Mononuclear cell (primary cell): ENCODE results near the gene GNB3. TPM values are rescaled to one million over a fixed set of nuclear protein-coding genes. Genes with fewer than 3 reads are reported as not detected.

Experiments
- H3K27me3 ChIP-seq: 2 replicates; pipeline ENCODE4 v1.6.0; 2011; ENCODE audit warnings: low read length, control low read depth; ENCODE audit not compliant: insufficient read depth
- H3K4me1 ChIP-seq: 2 replicates; pipeline ENCODE4 v1.5.1; 2011; ENCODE audit warnings: mild to moderate bottlenecking, low read length, control low read depth; ENCODE audit not compliant: insufficient read depth
- H3K4me3 ChIP-seq: 2 replicates; pipeline ENCODE4 v1.5.1; 2011; ENCODE audit warnings: mild to moderate bottlenecking, low read length, moderate library complexity
- H3K9me3 ChIP-seq: 2 replicates; pipeline ENCODE4 v1.5.1; 2011; ENCODE audit warnings: low read depth, mild to moderate bottlenecking, control low read depth, low read length
- total RNA-seq: library from RNA; depleted of rRNA; stranded (reverse); fragments of >200 nt; gene quantifications from one replicate; pipeline ENCODE4 v1.2.3, GENCODE V29; 2012

GNB3 gene
- total RNA-seq = 0.21 TPM

DNA sequence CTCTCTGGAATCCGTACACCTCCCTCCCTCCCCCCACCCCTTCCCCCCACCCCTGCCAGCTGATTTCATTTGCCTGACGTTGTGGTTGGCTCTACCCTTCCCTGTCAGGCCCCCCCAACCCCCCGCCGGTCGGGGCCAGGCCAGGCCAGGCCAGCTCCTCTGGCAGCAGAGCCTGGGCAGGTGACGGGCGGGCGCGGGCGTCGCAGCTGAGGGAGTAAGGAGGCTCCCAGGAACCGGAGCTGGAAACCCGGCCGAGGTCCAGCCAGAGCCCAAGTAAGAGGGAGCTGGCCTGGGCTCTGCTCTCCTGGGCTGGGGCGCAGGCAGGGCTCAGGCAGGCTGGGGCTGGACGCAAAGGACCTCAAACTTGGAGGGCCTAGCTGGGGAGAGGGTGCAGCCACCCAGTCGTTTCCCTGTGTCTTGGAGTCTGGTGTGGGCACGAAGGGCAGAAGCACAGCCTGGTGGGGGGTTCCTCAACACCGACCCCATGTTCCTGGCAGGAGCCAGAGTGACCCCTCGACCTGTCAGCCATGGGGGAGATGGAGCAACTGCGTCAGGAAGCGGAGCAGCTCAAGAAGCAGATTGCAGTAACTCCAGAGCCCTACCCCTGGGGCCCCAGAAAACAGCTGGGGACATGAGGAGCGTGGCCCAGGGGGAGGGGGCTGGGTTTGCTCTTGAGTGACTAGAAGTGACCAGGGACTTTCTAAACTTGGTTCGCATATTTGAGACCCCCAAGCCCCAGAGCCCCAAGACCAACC is at the start of gene GNB3:
TSS of gene GNB3 (plus strand) at position 165 of the 755 bp plus-strand sequence. CDS start at position 528, 363 bp downstream.
- Histone ChIP-seq H3K4me3 (no peak within 1 kb of the TSS), H3K27me3 (no peaks in the 10 kb centered on the region), H3K9me3 (no peaks in the 10 kb centered on the region), H3K4me1 (peaks cover under 1% of the 10 kb centered on the region)

GRCh38 chr12:6791931-6792520 is 48.7 kb upstream of the GNB3 start:
- no peaks in the 10 kb centered on the region for H3K27me3 ChIP-seq
- H3K4me1 ChIP-seq = peaks cover 52% of the 10 kb centered on the region
- no peaks in the 10 kb centered on the region for H3K9me3 ChIP-seq
- H3K4me3 ChIP-seq = peak overlapping the region; percentile 35

DNA sequence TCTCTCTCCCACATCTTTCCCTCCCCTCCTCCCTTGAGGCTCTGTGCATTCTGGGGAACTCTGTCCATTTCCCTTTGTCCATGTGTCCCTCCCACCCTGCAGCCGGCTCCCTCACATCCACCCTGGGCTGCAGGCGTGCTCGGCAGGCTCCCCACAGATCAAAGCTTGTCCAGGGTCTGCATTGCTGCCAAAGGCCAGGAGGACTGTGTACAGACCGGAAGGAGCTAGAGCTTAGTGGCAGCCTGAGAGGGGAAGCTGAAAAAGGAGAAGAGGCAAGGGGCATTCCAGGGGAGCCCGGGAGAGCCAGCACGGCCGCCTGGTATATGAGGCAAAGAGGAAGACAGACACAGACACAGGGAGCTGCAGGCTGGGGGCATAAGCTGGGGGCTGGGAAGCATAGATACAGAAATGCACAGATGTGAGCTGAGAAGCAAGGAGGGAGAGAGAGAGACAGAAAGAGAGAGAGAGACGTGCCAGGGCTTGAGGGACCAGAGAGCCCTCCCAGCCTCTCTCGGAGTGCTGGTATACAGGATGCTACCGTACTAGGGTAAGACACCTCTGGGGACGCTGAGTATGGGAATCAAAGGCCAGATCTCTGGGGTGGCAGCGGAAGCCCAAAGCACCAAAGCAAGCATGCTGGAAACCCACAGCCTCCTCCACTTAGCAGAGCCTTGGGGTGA is 48.1 kb upstream of the GNB3 start:
- Histone ChIP-seq H3K4me3 (peak overlapping the region; percentile 35), H3K9me3 (no peaks in the 10 kb centered on the region), H3K4me1 (peaks cover 46% of the 10 kb centered on the region), H3K27me3 (no peaks in the 10 kb centered on the region)

DNA sequence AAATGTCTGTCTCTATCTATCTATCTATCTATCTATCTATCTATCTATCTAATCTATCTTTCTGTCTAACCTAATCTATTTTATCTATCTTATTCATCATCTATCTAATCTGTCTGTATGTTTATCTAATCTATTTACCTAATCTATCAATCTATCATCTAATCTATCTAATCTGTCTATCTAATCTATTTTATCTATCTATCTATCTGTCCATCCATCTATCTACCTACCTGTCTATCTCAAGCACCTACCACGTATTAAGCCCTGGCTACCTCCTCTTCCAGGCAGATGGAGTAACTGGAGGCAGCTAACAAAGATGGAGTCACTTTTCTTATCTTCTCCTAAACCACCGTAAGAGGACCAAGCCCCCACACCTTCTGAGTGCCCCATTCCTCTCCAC is 45.6 kb upstream of the GNB3 start:
- Histone ChIP-seq H3K4me1 (peaks cover 36% of the 10 kb centered on the region), H3K4me3 (no peak overlapping the region), H3K27me3 (no peaks in the 10 kb centered on the region), H3K9me3 (no peaks in the 10 kb centered on the region)

DNA sequence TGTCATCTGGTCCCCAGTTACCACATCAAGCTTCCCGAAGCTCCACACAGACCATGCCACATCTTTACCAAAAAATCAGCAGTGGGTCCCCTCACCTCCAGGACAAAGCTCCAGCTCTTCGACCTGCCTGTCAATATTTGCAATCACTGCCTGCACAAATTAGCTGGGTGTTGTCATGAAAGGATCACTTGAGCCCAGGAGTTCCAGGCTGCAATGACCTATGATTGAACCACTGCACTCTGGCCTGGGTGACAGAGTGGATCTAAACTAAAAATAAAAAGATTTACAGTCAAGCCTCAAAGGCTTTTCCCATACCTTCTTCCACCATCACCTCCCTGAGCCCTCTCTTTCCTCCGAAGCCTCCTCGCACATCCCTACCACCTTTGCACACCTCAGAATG is 44.1 kb upstream of the GNB3 start:
- no peak overlapping the region for H3K4me3 ChIP-seq
- H3K4me1 ChIP-seq = peaks cover 23% of the 10 kb centered on the region
- no peaks in the 10 kb centered on the region for H3K27me3 ChIP-seq
- H3K9me3 ChIP-seq = no peaks in the 10 kb centered on the region

GRCh38 chr12:6799147-6799546 is 41.6 kb upstream of the GNB3 start:
- Histone ChIP-seq H3K4me1 (no peaks in the 10 kb centered on the region), H3K9me3 (no peaks in the 10 kb centered on the region), H3K27me3 (no peaks in the 10 kb centered on the region), H3K4me3 (no peak overlapping the region)

DNA sequence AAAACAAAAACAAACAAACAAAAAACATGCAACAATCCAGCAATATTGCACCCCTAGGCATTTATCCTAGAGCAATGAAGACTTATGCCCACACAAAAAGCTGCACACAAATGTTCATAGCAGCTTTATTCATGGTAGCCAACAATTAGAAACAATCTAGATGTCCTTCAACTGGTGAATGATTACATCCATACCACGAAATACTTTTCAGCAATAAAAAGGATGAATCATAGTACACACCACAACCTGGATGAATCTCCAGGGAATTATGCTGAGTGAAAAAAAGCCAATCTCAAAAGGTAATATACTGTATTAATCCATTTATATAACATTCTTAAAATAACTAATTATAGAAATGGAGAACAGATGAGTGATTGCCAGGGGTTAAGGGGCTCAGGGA is 33.6 kb upstream of the GNB3 start:
- H3K4me3 ChIP-seq = no peak overlapping the region
- H3K9me3 ChIP-seq = no peaks in the 10 kb centered on the region
- H3K27me3 ChIP-seq = no peaks in the 10 kb centered on the region
- H3K4me1 ChIP-seq = peaks cover 1% of the 10 kb centered on the region

DNA sequence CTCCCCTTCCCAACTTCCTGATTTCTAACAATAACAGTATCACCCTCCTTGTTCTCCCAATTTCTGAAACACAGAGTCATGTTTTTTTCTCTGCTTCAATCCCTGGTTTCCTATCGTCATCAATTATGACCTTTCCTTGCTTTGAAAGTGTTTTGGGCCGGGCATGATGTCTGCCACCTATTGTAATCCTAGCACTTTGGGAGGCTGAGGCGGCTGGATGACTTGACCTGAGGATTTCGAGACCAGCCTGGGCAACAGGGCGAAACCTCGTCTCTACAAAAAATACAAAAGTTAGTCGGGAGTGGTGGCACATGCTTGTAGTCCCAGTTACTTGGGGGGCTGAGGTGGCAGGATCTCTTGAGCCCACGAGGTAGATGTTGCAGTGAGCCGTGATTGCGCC is 31.7 kb upstream of the GNB3 start:
- Histone ChIP-seq H3K27me3 (no peaks in the 10 kb centered on the region), H3K4me3 (no peak overlapping the region), H3K4me1 (peaks cover 12% of the 10 kb centered on the region), H3K9me3 (no peaks in the 10 kb centered on the region)

DNA sequence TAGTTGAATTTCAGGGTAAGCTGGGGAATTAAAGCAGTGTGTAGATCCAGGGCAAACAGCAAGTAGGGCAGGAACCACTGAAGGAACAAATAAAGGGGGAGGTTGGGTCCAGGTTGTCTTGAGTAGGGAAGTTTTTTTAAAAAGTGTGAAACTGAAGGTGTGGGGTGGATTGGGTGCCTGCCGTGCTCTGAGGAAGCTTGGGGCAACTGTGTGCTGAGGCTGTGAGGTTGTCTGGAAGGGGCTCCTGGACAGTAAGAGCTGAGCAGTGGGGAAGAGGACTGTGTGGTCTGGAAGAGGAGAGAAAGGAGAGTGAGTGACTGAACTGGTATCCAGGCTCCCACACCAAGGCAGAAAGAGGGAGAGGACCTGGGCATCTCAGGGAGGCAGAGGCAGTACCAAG is 30.0 kb upstream of the GNB3 start:
- no peak overlapping the region for H3K4me3 ChIP-seq
- H3K27me3 ChIP-seq = no peaks in the 10 kb centered on the region
- H3K4me1 ChIP-seq = peaks cover 12% of the 10 kb centered on the region
- no peaks in the 10 kb centered on the region for H3K9me3 ChIP-seq

- no peaks in the 10 kb centered on the region for H3K27me3 ChIP-seq
- H3K9me3 ChIP-seq = no peaks in the 10 kb centered on the region
- H3K4me3 ChIP-seq = no peak overlapping the region
- peaks cover 12% of the 10 kb centered on the region for H3K4me1 ChIP-seq
Observed at GRCh38 chr12:6813363-6813762, 27.4 kb upstream of the GNB3 start.

GRCh38 chr12:6816598-6816997 is 24.1 kb upstream of the GNB3 start:
- H3K9me3 ChIP-seq = no peaks in the 10 kb centered on the region
- peaks cover 24% of the 10 kb centered on the region for H3K4me1 ChIP-seq
- no peaks in the 10 kb centered on the region for H3K27me3 ChIP-seq
- no peak overlapping the region for H3K4me3 ChIP-seq

GRCh38 chr12:6817098-6817497 is 23.6 kb upstream of the GNB3 start:
- H3K27me3 ChIP-seq = peaks cover 2% of the 10 kb centered on the region
- no peak overlapping the region for H3K4me3 ChIP-seq
- H3K4me1 ChIP-seq = peaks cover 28% of the 10 kb centered on the region
- H3K9me3 ChIP-seq = no peaks in the 10 kb centered on the region

GRCh38 chr12:6817662-6818157 is 23.0 kb upstream of the GNB3 start:
- peaks cover 25% of the 10 kb centered on the region for H3K4me1 ChIP-seq
- no peaks in the 10 kb centered on the region for H3K9me3 ChIP-seq
- H3K27me3 ChIP-seq = peaks cover 5% of the 10 kb centered on the region
- H3K4me3 ChIP-seq = no peak overlapping the region

DNA sequence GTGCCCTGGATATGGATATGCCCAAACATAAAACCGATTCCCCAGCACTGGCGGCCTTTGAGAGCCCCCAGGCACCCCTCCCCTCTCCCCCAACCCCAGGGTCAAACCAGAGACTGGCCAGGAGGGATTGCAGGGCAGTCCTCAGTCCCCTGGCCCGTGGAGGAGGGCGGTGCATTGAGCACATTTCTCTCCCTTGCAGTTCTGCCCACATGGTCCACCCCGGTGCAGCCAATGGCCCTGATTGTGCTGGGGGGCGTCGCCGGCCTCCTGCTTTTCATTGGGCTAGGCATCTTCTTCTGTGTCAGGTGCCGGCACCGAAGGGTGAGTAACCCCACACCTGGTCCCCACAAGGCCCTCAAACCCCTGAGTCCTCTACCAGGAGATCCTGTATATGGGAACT is 22.5 kb upstream of the GNB3 start:
- H3K27me3 ChIP-seq = peaks cover 5% of the 10 kb centered on the region
- H3K9me3 ChIP-seq = no peaks in the 10 kb centered on the region
- peaks cover 20% of the 10 kb centered on the region for H3K4me1 ChIP-seq
- no peak overlapping the region for H3K4me3 ChIP-seq

GRCh38 chr12:6818645-6819044 is 22.1 kb upstream of the GNB3 start:
- peaks cover 5% of the 10 kb centered on the region for H3K27me3 ChIP-seq
- H3K9me3 ChIP-seq = no peaks in the 10 kb centered on the region
- no peak overlapping the region for H3K4me3 ChIP-seq
- H3K4me1 ChIP-seq = peaks cover 20% of the 10 kb centered on the region
